HUES6 (cell line): Measurements from ENCODE around the gene ARRDC2.
A peak's percentile ranks its signal among the peaks of the same experiment; 100 is the strongest.
"Not testable (repeated sequence)": the region's sequence is repeated elsewhere in the genome, so short reads cannot be mapped to it uniquely, and the experiment has no call there.

Experiments
- H3K27ac ChIP-seq: 2 replicates; pipeline ENCODE4 v1.7.0; 2013; ENCODE audit warnings: low read depth, mild to moderate bottlenecking, low read length, inconsistent platforms
- H3K27me3 ChIP-seq: 2 replicates; pipeline ENCODE4 v1.6.1; 2013; ENCODE audit warnings: low read length; ENCODE audit not compliant: control insufficient read depth, insufficient read depth
- H3K36me3 ChIP-seq: 2 replicates; pipeline ENCODE4 v1.6.1; 2013; ENCODE audit warnings: low read length; ENCODE audit not compliant: control insufficient read depth, insufficient read depth
- H3K4me1 ChIP-seq: 2 replicates; pipeline ENCODE4 v1.6.1; 2013; ENCODE audit warnings: low read length; ENCODE audit not compliant: control insufficient read depth, insufficient read depth
- H3K4me3 ChIP-seq: 2 replicates; pipeline ENCODE4 v1.5.1; 2013; ENCODE audit warnings: low read depth, low read length
- H3K9ac ChIP-seq: one replicate; pipeline ENCODE4 v1.6.1; 2013; ENCODE audit warnings: mild to moderate bottlenecking, low read length
- H3K9me3 ChIP-seq: 2 replicates; pipeline ENCODE4 v1.6.1; 2013; ENCODE audit warnings: low read depth, low read length; ENCODE audit not compliant: control insufficient read depth, insufficient read depth

ARRDC2 gene

GRCh38 chr19:18021121-18021755 lies 13.3 kb downstream of the ARRDC2 start:
- Histone ChIP-seq H3K9ac (no peak overlapping the region), H3K9me3 (no peaks in the 10 kb centered on the region), H3K4me1 (peaks cover 8% of the 10 kb centered on the region), H3K27ac (no peak overlapping the region), H3K4me3 (no peak overlapping the region), H3K36me3 (no peaks in the 10 kb centered on the region), H3K27me3 (no peaks in the 10 kb centered on the region)

DNA sequence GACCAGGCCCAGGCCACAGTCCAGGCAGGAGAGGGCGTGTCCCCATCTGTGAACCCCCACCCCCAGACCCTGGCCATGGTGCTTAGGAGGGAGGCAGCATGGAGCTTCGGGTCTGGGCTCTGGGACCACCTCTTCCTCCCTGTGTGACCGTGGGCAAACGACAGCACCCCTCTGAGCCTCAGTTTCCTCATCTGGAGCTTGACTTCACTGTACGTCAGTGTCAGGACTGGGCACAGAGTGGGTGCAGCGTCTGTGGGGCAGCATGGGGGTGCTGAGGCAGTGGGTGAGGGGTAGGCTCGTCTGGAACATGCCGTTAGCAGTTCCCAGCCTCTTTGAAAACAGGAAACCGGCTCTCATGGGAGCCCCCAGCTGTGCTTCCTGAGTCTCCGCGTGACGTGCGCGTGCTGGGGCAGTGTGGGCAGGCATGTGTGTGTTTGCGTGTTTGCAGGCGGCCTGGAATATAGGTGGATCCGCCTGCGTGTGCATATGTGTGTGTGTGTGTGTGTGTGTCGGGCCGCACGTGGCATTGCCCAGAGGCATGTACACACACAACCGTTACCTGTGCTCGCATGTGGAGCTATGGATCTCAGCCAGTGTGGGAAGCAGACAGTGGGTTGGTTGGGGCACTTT lies 15.8 kb downstream of the ARRDC2 start:
- Histone ChIP-seq H3K27ac (no peak overlapping the region), H3K9ac (no peak overlapping the region), H3K9me3 (no peaks in the 10 kb centered on the region), H3K27me3 (no peaks in the 10 kb centered on the region), H3K36me3 (no peaks in the 10 kb centered on the region), H3K4me1 (peaks cover 8% of the 10 kb centered on the region), H3K4me3 (peak overlapping the region; percentile 30; the same call in 1 of the 2 replicates)

GRCh38 chr19:18027151-18027550 lies 19.2 kb downstream of the ARRDC2 start:
- Histone ChIP-seq H3K9ac (no peak overlapping the region), H3K36me3 (no peaks in the 10 kb centered on the region)

DNA sequence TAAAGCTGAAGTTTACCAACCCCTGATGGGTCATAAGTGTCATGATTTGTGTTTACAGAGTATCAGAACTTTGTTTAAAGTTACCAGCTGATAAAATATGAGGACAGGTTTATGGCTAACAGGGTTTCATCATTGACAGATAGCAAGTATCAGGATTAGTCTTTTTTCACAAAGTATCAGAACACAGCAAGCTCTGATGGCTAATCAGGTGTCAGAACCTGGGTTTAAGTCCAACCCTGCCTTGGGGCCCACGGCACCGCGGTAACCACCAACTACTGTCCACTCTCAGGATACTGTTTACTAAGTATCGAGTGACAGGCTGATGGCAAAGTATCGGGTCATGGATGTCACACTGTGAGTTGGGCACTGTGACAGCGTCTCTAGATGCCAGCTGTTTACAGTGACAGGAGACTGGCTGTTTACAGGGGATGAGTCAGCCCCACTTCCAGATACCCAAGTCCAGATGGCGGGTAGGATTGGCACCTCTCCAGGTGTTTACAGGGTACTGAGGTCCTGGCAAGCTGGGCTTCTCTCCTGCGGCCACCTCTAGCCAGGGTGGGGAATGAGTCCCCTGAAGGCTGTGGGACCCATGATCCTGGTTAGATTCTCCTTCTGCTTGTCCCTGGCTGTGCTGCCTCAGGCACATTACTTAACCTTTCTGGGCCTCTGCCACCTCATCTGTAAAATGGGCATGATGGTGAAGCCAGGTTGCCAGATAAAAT lies 21.8 kb downstream of the ARRDC2 start:
- no peaks in the 10 kb centered on the region for H3K4me1 ChIP-seq
- H3K27me3 ChIP-seq = no peaks in the 10 kb centered on the region
- H3K9me3 ChIP-seq = no peaks in the 10 kb centered on the region
- H3K4me3 ChIP-seq = no peak overlapping the region
- no peak overlapping the region for H3K27ac ChIP-seq
- H3K9ac ChIP-seq = no peak overlapping the region
- H3K36me3 ChIP-seq = no peaks in the 10 kb centered on the region

More at GRCh38 chr19:18027151-18027550, 19.2 kb downstream of the ARRDC2 start:
- Histone ChIP-seq H3K27ac (no peak overlapping the region), H3K9me3 (no peaks in the 10 kb centered on the region), H3K4me1 (peaks cover 8% of the 10 kb centered on the region), H3K4me3 (no peak overlapping the region), H3K27me3 (no peaks in the 10 kb centered on the region)

GRCh38 chr19:18031401-18031800 lies 23.4 kb downstream of the ARRDC2 start:
- not testable (repeated sequence) for H3K4me3 ChIP-seq, H3K9ac ChIP-seq, H3K27ac ChIP-seq, H3K4me1 ChIP-seq, H3K9me3 ChIP-seq, H3K36me3 ChIP-seq, H3K27me3 ChIP-seq

GRCh38 chr19:18032102-18032501 lies 24.1 kb downstream of the ARRDC2 start:
- H3K27ac ChIP-seq, H3K27me3 ChIP-seq, H3K36me3 ChIP-seq, H3K9ac ChIP-seq, H3K4me3 ChIP-seq, H3K4me1 ChIP-seq, H3K9me3 ChIP-seq: not testable (repeated sequence)

DNA sequence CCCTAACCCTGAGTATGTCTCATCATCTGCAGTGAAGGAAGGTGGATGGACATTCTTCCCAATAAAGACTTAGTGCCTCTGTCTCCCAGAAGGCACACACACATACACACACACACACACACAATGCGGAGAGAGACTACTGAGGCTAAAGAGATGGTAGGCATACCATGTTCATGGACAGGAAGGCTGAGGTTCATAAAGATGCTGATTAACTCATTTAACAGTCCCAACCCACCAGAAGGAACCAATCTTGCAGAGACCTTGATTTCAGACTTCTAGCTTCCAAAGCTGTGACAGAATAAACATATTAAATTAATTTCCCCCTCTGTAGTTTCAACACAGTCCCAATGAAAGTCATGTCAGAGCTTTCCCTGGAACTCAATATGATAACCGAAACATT lies 33.1 kb downstream of the ARRDC2 start:
- Histone ChIP-seq H3K4me1 (peaks cover 9% of the 10 kb centered on the region; the same call in 1 of the 2 replicates), H3K27ac (no peak overlapping the region), H3K9me3 (no peaks in the 10 kb centered on the region), H3K27me3 (no peaks in the 10 kb centered on the region), H3K9ac (no peak overlapping the region), H3K4me3 (no peak overlapping the region), H3K36me3 (no peaks in the 10 kb centered on the region)

DNA sequence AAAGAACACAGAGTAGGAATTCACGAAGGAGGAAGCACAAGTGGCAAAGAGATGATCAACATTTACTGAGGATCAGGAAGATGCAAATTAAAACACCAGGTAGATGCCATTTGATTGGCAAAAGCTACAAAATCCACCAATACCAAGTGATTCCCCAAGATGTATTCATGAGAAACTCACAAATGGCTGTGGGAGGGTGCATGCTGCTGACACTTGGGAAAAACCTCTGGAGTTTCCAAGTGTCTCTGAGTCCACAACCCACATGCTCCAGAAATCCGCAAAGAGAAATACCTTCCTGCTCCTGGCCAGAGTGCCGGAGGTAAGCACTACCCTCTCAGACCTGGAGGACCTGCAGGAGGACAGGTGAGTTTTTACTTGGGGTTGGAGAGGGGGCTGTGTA lies 35.7 kb downstream of the ARRDC2 start:
- Histone ChIP-seq H3K9me3 (no peaks in the 10 kb centered on the region), H3K4me1 (peaks cover 9% of the 10 kb centered on the region; the same call in 1 of the 2 replicates), H3K4me3 (no peak overlapping the region), H3K27ac (no peak overlapping the region), H3K36me3 (no peaks in the 10 kb centered on the region), H3K27me3 (no peaks in the 10 kb centered on the region), H3K9ac (no peak overlapping the region)

- Histone ChIP-seq H3K27me3 (no peaks in the 10 kb centered on the region), H3K4me3 (0 out of 2 replicates have a peak overlapping the region, but pooled peaks have one; percentile 0), H3K4me1 (peaks cover 9% of the 10 kb centered on the region; the same call in 1 of the 2 replicates), H3K9ac (no peak overlapping the region), H3K27ac (no peak overlapping the region), H3K9me3 (no peaks in the 10 kb centered on the region), H3K36me3 (no peaks in the 10 kb centered on the region)
These were observed 36.9 kb downstream of the ARRDC2 start for GRCh38 chr19:18044825-18045304.

GRCh38 chr19:18045307-18046050 lies 37.5 kb downstream of the ARRDC2 start:
- no peak overlapping the region for H3K27ac ChIP-seq
- H3K9ac ChIP-seq = no peak overlapping the region
- H3K36me3 ChIP-seq = no peaks in the 10 kb centered on the region
- H3K4me3 ChIP-seq = 0 out of 2 replicates have a peak overlapping the region, but pooled peaks have one; percentile 0
- peaks cover 9% of the 10 kb centered on the region; the same call in 1 of the 2 replicates for H3K4me1 ChIP-seq
- H3K27me3 ChIP-seq = no peaks in the 10 kb centered on the region
- no peaks in the 10 kb centered on the region for H3K9me3 ChIP-seq
